ENCODE data around the gene STX7.

The STX7 gene

DNA sequence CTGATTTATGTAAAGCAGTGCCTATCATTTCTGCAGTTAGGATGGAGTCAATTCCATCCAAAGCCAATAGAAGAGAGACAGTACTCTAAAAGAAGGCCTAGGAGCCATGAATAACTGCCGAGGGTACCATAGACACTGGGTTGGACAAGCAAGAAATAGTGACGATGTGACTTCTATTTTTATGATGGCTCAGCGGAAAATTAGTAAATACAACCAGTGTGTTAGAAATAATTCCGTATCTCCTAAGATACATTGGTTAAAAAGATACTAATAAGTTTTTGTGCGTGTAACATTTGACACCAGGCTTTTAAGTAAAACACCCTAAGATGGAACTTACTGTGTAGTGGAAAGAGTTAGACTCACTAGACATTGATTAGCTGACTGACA, 66.1 kb downstream of the STX7 start:
- H3K36me3 ChIP-seq (ENCODE audit: insufficient read depth, low read length): no peaks in the 10 kb centered on the region
- no peak overlapping the region for H3K27ac ChIP-seq (ENCODE audit: low read length)

DNA sequence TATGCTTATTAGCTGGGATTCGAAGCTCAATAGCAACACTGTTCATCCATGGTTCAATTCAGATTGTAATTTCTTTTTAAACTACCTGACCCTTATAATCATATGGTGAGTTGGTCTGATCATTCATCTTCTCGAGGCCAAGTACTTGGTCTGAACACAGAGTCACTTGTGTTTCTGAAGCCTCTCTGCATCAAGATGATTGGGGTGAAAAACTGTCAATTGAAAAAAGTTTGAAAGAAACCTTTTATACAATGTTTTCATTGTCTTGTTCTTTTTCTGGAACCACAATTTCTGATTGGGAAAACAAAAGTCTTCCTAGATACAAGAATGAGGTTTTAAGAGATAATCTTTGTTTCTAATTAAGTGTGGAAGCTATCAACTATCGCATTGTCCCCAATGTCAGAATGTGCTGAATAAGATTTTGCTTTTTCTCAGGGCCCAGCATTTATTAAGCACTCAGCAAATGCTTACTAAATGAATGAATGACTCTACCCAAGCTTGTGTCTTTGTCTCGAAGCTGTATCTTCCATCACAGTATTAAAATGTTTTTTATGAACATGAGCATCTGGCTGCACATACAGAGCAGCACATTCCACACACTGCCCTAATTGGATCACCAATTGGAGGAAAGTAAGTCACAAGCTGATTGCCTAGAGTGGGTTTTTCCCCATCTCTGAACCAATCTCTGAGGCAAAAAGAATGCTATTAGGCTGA, 66.6 kb downstream of the STX7 start:
- Histone ChIP-seq H3K27me3 (ENCODE audit: insufficient read depth, low read length, poor library complexity) (no peaks in the 10 kb centered on the region), H2AFZ (ENCODE audit: low read depth, low read length) (no peak overlapping the region), H3K79me2 (ENCODE audit: insufficient read depth, low read length) (no peaks in the 10 kb centered on the region), H3K9ac (ENCODE audit: low read depth, low read length) (no peak overlapping the region), H3K27ac (ENCODE audit: low read length) (no peak overlapping the region), H3K36me3 (ENCODE audit: insufficient read depth, low read length) (no peaks in the 10 kb centered on the region), H3K9me3 (ENCODE audit: insufficient read depth, low read length, severe bottlenecking) (no peaks in the 10 kb centered on the region), H3K4me3 (ENCODE audit: low read depth in 1 of 2, low read length in 2 of 2) (no peak overlapping the region), H4K20me1 (ENCODE audit: insufficient read depth, low read length) (no peaks in the 10 kb centered on the region), H3K4me2 (ENCODE audit: insufficient read depth, low read length) (no peak overlapping the region), H3K4me1 (ENCODE audit: insufficient read depth, low read length) (no peaks in the 10 kb centered on the region)
- DNase-seq: no peak
- ATAC-seq (ENCODE audit: insufficient read depth, low read depth): no peak
- TF ChIP-seq, protein P1, sequence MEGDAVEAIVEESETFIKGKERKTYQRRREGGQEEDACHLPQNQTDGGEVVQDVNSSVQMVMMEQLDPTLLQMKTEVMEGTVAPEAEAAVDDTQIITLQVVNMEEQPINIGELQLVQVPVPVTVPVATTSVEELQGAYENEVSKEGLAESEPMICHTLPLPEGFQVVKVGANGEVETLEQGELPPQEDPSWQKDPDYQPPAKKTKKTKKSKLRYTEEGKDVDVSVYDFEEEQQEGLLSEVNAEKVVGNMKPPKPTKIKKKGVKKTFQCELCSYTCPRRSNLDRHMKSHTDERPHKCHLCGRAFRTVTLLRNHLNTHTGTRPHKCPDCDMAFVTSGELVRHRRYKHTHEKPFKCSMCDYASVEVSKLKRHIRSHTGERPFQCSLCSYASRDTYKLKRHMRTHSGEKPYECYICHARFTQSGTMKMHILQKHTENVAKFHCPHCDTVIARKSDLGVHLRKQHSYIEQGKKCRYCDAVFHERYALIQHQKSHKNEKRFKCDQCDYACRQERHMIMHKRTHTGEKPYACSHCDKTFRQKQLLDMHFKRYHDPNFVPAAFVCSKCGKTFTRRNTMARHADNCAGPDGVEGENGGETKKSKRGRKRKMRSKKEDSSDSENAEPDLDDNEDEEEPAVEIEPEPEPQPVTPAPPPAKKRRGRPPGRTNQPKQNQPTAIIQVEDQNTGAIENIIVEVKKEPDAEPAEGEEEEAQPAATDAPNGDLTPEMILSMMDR (IDR thresholded peaks at IDR 0.05; ENCODE audit: borderline replicate concordance, extremely low read depth, low read length, poor library complexity, severe bottlenecking): no peak
- no peak for TF ChIP-seq EZH2 (IDR thresholded peaks at IDR 0.05; ENCODE audit: borderline replicate concordance, low read depth, low read length, severe bottlenecking)

More for the DNA sequence above, 66.1 kb downstream of the STX7 start:
- H3K27me3 ChIP-seq (ENCODE audit: insufficient read depth, low read length, poor library complexity): no peaks in the 10 kb centered on the region
- no peaks in the 10 kb centered on the region for H3K9me3 ChIP-seq (ENCODE audit: insufficient read depth, low read length, severe bottlenecking)
- no peak overlapping the region for H3K9ac ChIP-seq (ENCODE audit: low read depth, low read length)
- H3K4me3 ChIP-seq (ENCODE audit: low read depth in 1 of 2, low read length in 2 of 2): no peak overlapping the region
- no peaks in the 10 kb centered on the region for H3K4me1 ChIP-seq (ENCODE audit: insufficient read depth, low read length)
- ATAC-seq (ENCODE audit: insufficient read depth, low read depth) (no peak), DNase-seq (no peak)
- TF ChIP-seq EZH2 (IDR thresholded peaks at IDR 0.05; ENCODE audit: borderline replicate concordance, low read depth, low read length, severe bottlenecking): no peak
- TF ChIP-seq, protein P1 (IDR thresholded peaks at IDR 0.05; ENCODE audit: borderline replicate concordance, extremely low read depth, low read length, poor library complexity, severe bottlenecking): no peak
- no peaks in the 10 kb centered on the region for H4K20me1 ChIP-seq (ENCODE audit: insufficient read depth, low read length)
- H3K79me2 ChIP-seq (ENCODE audit: insufficient read depth, low read length): no peaks in the 10 kb centered on the region
- no peak overlapping the region for H2AFZ ChIP-seq (ENCODE audit: low read depth, low read length)
- no peak overlapping the region for H3K4me2 ChIP-seq (ENCODE audit: insufficient read depth, low read length)

DNA sequence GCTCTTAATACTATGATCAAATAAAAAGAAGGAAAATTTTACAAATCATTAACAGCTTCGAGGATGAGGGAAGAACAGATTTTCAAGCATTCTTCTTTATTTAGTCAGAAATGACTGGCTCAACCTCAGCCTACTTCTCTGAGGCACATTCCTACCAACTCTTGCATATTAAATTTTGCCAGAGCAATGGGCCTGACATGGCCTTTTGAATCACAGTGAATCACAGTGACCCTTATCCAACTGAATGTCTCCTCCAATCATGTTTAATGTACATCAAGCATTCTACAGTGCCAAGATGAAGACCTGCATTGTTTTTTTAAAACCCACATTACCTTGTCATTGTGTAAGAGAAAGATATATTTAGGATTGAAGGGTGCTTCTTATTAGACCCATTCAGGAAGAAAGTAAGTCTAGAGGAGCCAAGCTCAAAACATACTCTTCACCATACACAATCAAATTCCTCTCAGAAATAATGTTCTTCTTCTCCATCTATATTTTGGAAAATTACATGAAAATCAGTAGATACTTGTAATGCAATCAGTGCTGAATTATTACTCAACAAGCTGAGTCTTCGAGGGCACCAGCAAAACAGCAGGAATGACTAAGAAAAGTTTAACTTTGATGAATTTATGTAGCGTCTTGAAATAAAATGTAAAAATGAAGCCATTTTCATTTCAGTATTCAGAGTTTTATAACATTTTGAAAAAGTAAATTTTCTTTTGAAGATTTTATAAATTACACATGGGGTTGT, 67.5 kb downstream of the STX7 start:
- Histone ChIP-seq H3K4me2 (ENCODE audit: insufficient read depth, low read length) (no peak overlapping the region), H3K9me3 (ENCODE audit: insufficient read depth, low read length, severe bottlenecking) (no peaks in the 10 kb centered on the region), H3K27me3 (ENCODE audit: insufficient read depth, low read length, poor library complexity) (no peaks in the 10 kb centered on the region), H4K20me1 (ENCODE audit: insufficient read depth, low read length) (no peaks in the 10 kb centered on the region), H3K4me1 (ENCODE audit: insufficient read depth, low read length) (no peaks in the 10 kb centered on the region), H3K4me3 (ENCODE audit: low read depth in 1 of 2, low read length in 2 of 2) (no peak overlapping the region), H2AFZ (ENCODE audit: low read depth, low read length) (no peak overlapping the region), H3K27ac (ENCODE audit: low read length) (no peak overlapping the region), H3K79me2 (ENCODE audit: insufficient read depth, low read length) (no peaks in the 10 kb centered on the region), H3K36me3 (ENCODE audit: insufficient read depth, low read length) (no peaks in the 10 kb centered on the region), H3K9ac (ENCODE audit: low read depth, low read length) (no peak overlapping the region)
- DNase-seq (no peak), ATAC-seq (ENCODE audit: insufficient read depth, low read depth) (no peak)
- TF ChIP-seq, protein P1 (IDR thresholded peaks at IDR 0.05; ENCODE audit: borderline replicate concordance, extremely low read depth, low read length, poor library complexity, severe bottlenecking): no peak
